ENCODE measurements around the gene GNAQ.

GRCh38 chr9:77876590-77876989 lies 155.0 kb downstream of the GNAQ start:
- TF ChIP-seq, protein P1, sequence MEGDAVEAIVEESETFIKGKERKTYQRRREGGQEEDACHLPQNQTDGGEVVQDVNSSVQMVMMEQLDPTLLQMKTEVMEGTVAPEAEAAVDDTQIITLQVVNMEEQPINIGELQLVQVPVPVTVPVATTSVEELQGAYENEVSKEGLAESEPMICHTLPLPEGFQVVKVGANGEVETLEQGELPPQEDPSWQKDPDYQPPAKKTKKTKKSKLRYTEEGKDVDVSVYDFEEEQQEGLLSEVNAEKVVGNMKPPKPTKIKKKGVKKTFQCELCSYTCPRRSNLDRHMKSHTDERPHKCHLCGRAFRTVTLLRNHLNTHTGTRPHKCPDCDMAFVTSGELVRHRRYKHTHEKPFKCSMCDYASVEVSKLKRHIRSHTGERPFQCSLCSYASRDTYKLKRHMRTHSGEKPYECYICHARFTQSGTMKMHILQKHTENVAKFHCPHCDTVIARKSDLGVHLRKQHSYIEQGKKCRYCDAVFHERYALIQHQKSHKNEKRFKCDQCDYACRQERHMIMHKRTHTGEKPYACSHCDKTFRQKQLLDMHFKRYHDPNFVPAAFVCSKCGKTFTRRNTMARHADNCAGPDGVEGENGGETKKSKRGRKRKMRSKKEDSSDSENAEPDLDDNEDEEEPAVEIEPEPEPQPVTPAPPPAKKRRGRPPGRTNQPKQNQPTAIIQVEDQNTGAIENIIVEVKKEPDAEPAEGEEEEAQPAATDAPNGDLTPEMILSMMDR (IDR thresholded peaks at IDR 0.05; ENCODE audit: poor library complexity), result no peak
- TF ChIP-seq EZH2phosphoT487 (IDR thresholded peaks at IDR 0.05; ENCODE audit: low read depth, severe bottlenecking, unreplicated experiment) (no peak), EZH2 (IDR thresholded peaks at IDR 0.05; ENCODE audit: borderline replicate concordance) (no peak)
